Stomach (tissue), 9 donors: ENCODE measurements around the gene TMA7. TPM values are rescaled to one million over a fixed set of nuclear protein-coding genes. Genes with fewer than 3 reads are reported as not detected.

Source experiments
- DNase-seq, 2 donors: peaks; one replicate each; pipeline versions ENCODE4 v3.0.0 to v3.0.0-alpha.2; 2013 to 2019
- H3K27ac ChIP-seq, 5 donors: fragments of 200-600 bp in 4 of 5; sonication (generic) in 4 of 5; one replicate each; pipeline ENCODE4 v1.5.1; 2013 to 2019; ENCODE audit warnings: mild to moderate bottlenecking in 1 of 5, moderate library complexity in 1 of 5
- H3K27me3 ChIP-seq, 3 donors: fragments of 200-600 bp; sonication (generic); one replicate each; pipeline ENCODE4 v1.5.1; 2017 to 2019; ENCODE audit warnings: mixed run types in 1 of 3
- H3K36me3 ChIP-seq, 4 donors: fragments of 200-600 bp; sonication (generic); 1 replicate in 3 of 4; 2 replicates in 1 of 4; pipeline ENCODE4 v1.5.1; 2016 to 2019
- H3K4me1 ChIP-seq, 4 donors: fragments of 200-600 bp; sonication (generic); one replicate each; pipeline ENCODE4 v1.5.1; 2016 to 2019
- H3K4me3 ChIP-seq, 4 donors: fragments of 200-600 bp; sonication (generic) in 3 of 4; one replicate each; pipeline ENCODE4 v1.5.1; 2016 to 2019; ENCODE audit warnings: mild to moderate bottlenecking in 1 of 4
- H3K9me3 ChIP-seq, 4 donors: fragments of 200-600 bp; sonication (generic); one replicate each; pipeline ENCODE4 v1.5.1; 2016 to 2019
- EP300 ChIP-seq: sonication (generic); formaldehyde crosslinking; IDR thresholded peaks from one replicate; pipeline ENCODE4 v1.6.1; 2017; ENCODE audit warnings: antibody characterized with exemption
- POLR2A ChIP-seq, 4 donors: fragments of 450-650 bp; IDR thresholded peaks; one replicate each; pipeline ENCODE4 v1.6.1; 2016; ENCODE audit warnings: antibody characterized with exemption in 4 of 4, control low read depth in 2 of 4, mild to moderate bottlenecking in 1 of 4, moderate library complexity in 1 of 4
- POLR2AphosphoS5 ChIP-seq, 3 donors: sonication (generic); formaldehyde crosslinking; IDR thresholded peaks; one replicate each; pipeline ENCODE4 v1.6.1; 2016; ENCODE audit warnings: antibody characterized with exemption in 3 of 3
- WGBS, 5 donors: extraction: QIAGEN DNeasy Blood & Tissue Kit in 3 of 5; methylation state at CpG; one replicate each; pipeline versions ENCODE4 v1.1.5 to v1.1.7; 2013 to 2018; 5-methylcytosine and 5-hydroxymethylcytosine counted together
- intact Hi-C: fragments of 100-400 bp; cut with DNase I; formaldehyde crosslinking; loops from one replicate; pipeline ENCODE4 v1.15.1; 2023; ENCODE audit warnings: low total_unique reads
- polyA plus RNA-seq, 3 donors: library from polyadenylated mRNA; stranded (reverse); fragments of 200-250 nt; gene quantifications; one replicate each; pipeline ENCODE4 v1.2.3, GENCODE V29; 2013
- total RNA-seq, 5 donors: library from RNA; depleted of rRNA; stranded (reverse); fragments of >200 nt; gene quantifications; one replicate each; pipeline versions ENCODE4 v1.1.0 to v1.2.3, GENCODE V29; 2014 to 2016
- TF ChIP-seq, protein P1 (sequence below), 7 experiments: fragments of 450-650 bp in 4 of 7; fragments of 200-600 bp in 3 of 7; sonication (generic) in 3 of 7; IDR thresholded peaks; one replicate each; pipeline ENCODE4 v1.5.1; 2016 to 2019; ENCODE audit warnings: antibody characterized with exemption in 7 of 7, control low read depth in 2 of 7, mild to moderate bottlenecking in 1 of 7
- donor health status: healthy with polysubstance abuse.
- donor health status: Bipolar disorder and iron deficiency.
- donor health status: healthy.

The TMA7 gene
- total and polyA plus RNA-seq, 8 donors: 107 to 702 (median 266) TPM

GRCh38 chr3:48426944-48427629 lies 13.0 kb upstream of the TMA7 start:
- 35 to 46% (median 41%) methylated on average over 8 of the region's 8 CpGs for WGBS, 5 donors
- H3K4me3 ChIP-seq: peak overlapping the region; percentile 58 to 91 (median 87)
- peaks cover 0 to 5% (median 0%) of the 10 kb centered on the region in 3 donors for H3K27me3 ChIP-seq
- peaks cover 57 to 84% (median 70%) of the 10 kb centered on the region in 4 donors for H3K4me1 ChIP-seq
- TF ChIP-seq POLR2A (IDR thresholded peaks at IDR 0.05) (no peak), EP300 (no peak), POLR2AphosphoS5 (IDR thresholded peaks at IDR 0.05) (no peak)
- TF ChIP-seq, protein P1, sequence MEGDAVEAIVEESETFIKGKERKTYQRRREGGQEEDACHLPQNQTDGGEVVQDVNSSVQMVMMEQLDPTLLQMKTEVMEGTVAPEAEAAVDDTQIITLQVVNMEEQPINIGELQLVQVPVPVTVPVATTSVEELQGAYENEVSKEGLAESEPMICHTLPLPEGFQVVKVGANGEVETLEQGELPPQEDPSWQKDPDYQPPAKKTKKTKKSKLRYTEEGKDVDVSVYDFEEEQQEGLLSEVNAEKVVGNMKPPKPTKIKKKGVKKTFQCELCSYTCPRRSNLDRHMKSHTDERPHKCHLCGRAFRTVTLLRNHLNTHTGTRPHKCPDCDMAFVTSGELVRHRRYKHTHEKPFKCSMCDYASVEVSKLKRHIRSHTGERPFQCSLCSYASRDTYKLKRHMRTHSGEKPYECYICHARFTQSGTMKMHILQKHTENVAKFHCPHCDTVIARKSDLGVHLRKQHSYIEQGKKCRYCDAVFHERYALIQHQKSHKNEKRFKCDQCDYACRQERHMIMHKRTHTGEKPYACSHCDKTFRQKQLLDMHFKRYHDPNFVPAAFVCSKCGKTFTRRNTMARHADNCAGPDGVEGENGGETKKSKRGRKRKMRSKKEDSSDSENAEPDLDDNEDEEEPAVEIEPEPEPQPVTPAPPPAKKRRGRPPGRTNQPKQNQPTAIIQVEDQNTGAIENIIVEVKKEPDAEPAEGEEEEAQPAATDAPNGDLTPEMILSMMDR (IDR thresholded peaks at IDR 0.05): no peak
- H3K27ac ChIP-seq: peak overlapping the region in 4 of 5 donors; percentile 92 to 97 (median 94)
- intact Hi-C loops: no loop called here
- DNase-seq: no peak
- no peaks in the 10 kb centered on the region for H3K9me3 ChIP-seq
- peaks cover 0 to 28% (median 22%) of the 10 kb centered on the region in 4 donors for H3K36me3 ChIP-seq

DNA sequence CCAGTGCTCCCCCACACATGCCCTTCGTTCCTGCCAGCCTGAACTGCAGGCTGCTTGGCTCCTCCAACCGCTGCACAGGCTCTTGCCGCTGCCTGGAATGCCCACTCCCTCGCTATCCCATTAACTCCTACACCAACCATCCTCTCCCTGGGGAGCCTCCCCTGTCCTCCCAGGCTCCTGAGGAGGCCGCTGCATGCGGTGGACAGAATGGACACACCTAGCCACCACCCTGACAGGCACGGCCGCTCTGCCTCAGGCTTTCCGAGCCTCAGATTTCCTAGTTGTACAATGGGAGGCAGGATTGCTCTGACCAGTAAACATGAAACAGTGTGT lies 12.5 kb upstream of the TMA7 start:
- Histone ChIP-seq H3K9me3 (no peaks in the 10 kb centered on the region), H3K4me3 (peak overlapping the region; percentile 58 to 91 (median 87)), H3K36me3 (peaks cover 4 to 28% (median 22%) of the 10 kb centered on the region in 4 donors), H3K27me3 (peaks cover 0 to 5% (median 0%) of the 10 kb centered on the region in 3 donors), H3K4me1 (peaks cover 53 to 79% (median 65%) of the 10 kb centered on the region in 4 donors), H3K27ac (peak overlapping the region in 4 of 5 donors; percentile 92 to 97 (median 94))
- TF ChIP-seq EP300 (no peak), POLR2A (IDR thresholded peaks at IDR 0.05) (no peak), POLR2AphosphoS5 (IDR thresholded peaks at IDR 0.05) (no peak)
- TF ChIP-seq, protein P1 (IDR thresholded peaks at IDR 0.05): no peak
- WGBS, 5 donors: 29 to 46% (median 42%) methylated on average over 9 of the region's 9 CpGs
- intact Hi-C loops: no loop called here
- DNase-seq: peak in 1 of 2 donors; percentile 53

- intact Hi-C loops: no loop called here
- peaks cover 51 to 79% (median 61%) of the 10 kb centered on the region in 4 donors for H3K4me1 ChIP-seq
- no peak for TF ChIP-seq POLR2AphosphoS5 (IDR thresholded peaks at IDR 0.05)
- no peak for TF ChIP-seq POLR2A (IDR thresholded peaks at IDR 0.05)
- peaks cover 0 to 5% (median 0%) of the 10 kb centered on the region in 3 donors for H3K27me3 ChIP-seq
- H3K9me3 ChIP-seq: no peaks in the 10 kb centered on the region
- peak overlapping the region; percentile 90 to 97 (median 93) for H3K27ac ChIP-seq
- no peak for DNase-seq
- WGBS, 5 donors: 20 to 45% (median 36%) methylated on average over 6 to 7 of the region's 7 CpGs
- H3K4me3 ChIP-seq: peak overlapping the region; percentile 58 to 91 (median 87)
- H3K36me3 ChIP-seq: peaks cover 8 to 28% (median 25%) of the 10 kb centered on the region in 4 donors
Measured at GRCh38 chr3:48428088-48428571, 11.9 kb upstream of the TMA7 start.

DNA sequence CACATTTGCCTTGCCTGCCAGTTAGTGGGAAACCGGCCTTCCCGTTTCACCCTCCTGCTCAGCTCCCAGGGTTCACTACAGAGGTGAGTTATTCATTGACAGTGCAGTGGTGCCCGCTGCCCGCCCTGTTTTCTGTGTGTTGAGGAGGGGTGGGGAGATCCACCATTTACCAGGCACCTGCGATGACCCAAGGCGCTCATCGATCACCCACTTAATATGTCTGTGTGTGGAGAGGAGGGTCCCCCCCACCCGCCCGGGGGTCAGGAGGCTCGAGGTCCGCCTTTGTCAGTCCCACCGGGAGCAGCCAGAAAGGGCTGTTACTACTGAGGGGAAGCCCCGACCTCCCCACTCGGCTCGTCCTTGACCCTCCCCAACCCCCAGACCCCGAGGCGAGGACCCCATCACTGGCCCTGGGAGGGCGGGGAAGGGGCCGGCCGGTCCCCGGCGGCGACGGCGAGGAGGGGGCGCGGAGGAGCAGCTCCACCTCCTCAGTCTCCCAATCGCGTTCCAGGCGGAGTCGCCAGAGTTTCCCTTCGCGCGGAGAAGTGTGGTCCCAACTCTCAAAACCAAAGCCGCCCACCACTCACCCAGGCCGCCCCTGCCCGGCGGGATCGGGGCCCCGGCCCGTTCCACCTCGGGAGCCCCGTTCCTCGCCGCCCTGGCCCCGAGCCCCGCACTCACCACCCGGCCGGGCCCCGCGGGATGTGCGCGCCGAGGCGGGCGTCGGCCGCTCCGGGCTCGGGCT lies 11.3 kb upstream of the TMA7 start:
- Histone ChIP-seq H3K27ac (peak overlapping the region; percentile 90 to 97 (median 93)), H3K4me3 (peak overlapping the region; percentile 58 to 91 (median 87)), H3K36me3 (peaks cover 8 to 28% (median 23%) of the 10 kb centered on the region in 4 donors), H3K4me1 (peaks cover 54 to 79% (median 64%) of the 10 kb centered on the region in 4 donors), H3K9me3 (no peaks in the 10 kb centered on the region), H3K27me3 (peaks cover 0 to 5% (median 0%) of the 10 kb centered on the region in 3 donors)
- WGBS, 5 donors: 2 to 13% (median 3%) methylated on average over 7 to 60 of the region's 60 CpGs
- intact Hi-C loops: no loop called here
- peak; percentile 64 to 88 for DNase-seq
- TF ChIP-seq POLR2AphosphoS5 (IDR thresholded peaks at IDR 0.05) (peak in 2 of 3 donors; percentile 11 to 41), POLR2A (IDR thresholded peaks at IDR 0.05) (no peak), EP300 (no peak)
- TF ChIP-seq, protein P1 (IDR thresholded peaks at IDR 0.05): no peak
